Adrenal gland (tissue), 5 donors: ENCODE results near the gene VSIG10.

Experiments
- POLR2A ChIP-seq, 2 donors: fragments of 450-650 bp; IDR thresholded peaks; one replicate each; pipeline ENCODE4 v1.6.1; 2017; ENCODE audit warnings: antibody characterized with exemption in 2 of 2, mild to moderate bottlenecking in 2 of 2, moderate library complexity in 1 of 2
- TF ChIP-seq, protein P1 (sequence below), 6 experiments: fragments of 450-650 bp in 4 of 6; fragments of 200-600 bp in 2 of 6; sonication (generic) in 1 of 6; IDR thresholded peaks; 1 replicate in 5 of 6; 2 replicates in 1 of 6; pipeline versions ENCODE4 v1.5.1 to v1.8.0; 2016 to 2021; ENCODE audit warnings: antibody characterized with exemption in 6 of 6, mild to moderate bottlenecking in 2 of 6, moderate library complexity in 1 of 6
- donor health status: DM: no; HTN: no; CAD: no.

DNA sequence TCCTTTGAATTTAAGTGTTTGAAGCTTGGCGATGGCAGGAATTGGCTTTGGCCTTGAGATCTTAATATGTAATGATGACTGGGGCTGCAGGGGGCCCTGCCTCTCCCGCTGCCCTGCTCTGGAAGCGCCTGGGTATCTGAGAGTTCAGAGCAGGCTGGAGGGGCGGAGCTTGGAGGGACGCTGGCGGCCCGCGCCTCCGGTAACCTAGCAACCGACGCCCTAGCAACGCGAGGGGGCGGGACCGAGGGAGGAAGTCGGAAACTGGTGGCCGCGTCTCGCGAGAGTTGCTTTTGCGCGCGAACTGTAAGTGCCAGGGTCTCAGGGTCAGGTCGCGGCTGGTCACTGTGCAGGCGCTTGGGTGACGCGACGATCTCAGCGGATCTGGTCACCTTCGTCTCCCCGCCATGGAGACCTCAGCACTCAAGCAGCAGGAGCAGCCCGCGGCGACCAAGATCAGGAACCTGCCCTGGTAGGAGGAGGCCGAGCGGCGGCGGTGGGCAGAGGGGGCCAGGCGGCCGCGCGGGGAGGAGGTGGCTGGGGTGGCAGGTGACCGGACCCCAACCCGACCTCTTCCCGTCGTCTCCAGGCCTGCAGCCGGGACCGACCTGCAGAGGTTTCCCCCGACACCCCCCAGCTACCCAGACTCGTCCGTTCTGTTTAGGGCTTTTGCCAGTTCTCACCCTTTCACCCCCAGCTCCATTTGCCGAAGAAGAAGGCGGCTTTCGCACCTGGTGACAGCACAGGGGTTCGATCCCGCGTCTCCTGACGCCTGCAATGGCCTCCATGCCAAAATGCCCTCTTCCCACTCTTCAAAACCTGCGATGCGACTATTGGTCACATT lies 87.2 kb downstream of the VSIG10 start, which contains the start of gene RFC5:
- TF ChIP-seq, protein P1, sequence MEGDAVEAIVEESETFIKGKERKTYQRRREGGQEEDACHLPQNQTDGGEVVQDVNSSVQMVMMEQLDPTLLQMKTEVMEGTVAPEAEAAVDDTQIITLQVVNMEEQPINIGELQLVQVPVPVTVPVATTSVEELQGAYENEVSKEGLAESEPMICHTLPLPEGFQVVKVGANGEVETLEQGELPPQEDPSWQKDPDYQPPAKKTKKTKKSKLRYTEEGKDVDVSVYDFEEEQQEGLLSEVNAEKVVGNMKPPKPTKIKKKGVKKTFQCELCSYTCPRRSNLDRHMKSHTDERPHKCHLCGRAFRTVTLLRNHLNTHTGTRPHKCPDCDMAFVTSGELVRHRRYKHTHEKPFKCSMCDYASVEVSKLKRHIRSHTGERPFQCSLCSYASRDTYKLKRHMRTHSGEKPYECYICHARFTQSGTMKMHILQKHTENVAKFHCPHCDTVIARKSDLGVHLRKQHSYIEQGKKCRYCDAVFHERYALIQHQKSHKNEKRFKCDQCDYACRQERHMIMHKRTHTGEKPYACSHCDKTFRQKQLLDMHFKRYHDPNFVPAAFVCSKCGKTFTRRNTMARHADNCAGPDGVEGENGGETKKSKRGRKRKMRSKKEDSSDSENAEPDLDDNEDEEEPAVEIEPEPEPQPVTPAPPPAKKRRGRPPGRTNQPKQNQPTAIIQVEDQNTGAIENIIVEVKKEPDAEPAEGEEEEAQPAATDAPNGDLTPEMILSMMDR (IDR thresholded peaks at IDR 0.05), result no peak
- peak in 1 of 2 donors; percentile 65 for TF ChIP-seq POLR2A (IDR thresholded peaks at IDR 0.05)
